ENCODE measurements around the gene STAT1.

Gene STAT1

DNA sequence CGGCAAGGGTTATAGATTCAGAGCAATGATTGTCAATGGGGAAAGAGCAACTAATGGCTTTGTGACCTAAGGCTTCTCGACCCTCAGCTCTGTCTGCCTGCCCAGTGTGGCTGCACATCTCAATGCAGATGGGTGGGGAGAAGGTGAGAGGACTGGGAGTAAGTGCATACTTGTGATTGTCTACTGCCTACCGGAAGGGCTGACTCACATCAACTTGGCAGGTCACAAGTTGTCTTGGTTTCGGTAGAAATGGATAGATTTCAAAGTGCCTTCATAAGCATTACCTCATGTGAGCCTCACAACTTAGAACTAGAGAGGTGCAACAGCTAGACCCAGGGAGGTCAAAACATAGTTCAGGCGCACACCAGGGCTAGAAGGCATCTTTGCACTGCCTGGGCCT is 29.4 kb downstream of the STAT1 start:
- DNase-seq (ENCODE audit: low read depth), result peak; percentile 90
- TF ChIP-seq, protein P1, sequence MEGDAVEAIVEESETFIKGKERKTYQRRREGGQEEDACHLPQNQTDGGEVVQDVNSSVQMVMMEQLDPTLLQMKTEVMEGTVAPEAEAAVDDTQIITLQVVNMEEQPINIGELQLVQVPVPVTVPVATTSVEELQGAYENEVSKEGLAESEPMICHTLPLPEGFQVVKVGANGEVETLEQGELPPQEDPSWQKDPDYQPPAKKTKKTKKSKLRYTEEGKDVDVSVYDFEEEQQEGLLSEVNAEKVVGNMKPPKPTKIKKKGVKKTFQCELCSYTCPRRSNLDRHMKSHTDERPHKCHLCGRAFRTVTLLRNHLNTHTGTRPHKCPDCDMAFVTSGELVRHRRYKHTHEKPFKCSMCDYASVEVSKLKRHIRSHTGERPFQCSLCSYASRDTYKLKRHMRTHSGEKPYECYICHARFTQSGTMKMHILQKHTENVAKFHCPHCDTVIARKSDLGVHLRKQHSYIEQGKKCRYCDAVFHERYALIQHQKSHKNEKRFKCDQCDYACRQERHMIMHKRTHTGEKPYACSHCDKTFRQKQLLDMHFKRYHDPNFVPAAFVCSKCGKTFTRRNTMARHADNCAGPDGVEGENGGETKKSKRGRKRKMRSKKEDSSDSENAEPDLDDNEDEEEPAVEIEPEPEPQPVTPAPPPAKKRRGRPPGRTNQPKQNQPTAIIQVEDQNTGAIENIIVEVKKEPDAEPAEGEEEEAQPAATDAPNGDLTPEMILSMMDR (IDR thresholded peaks at IDR 0.05; ENCODE audit: low read length, missing control alignments), result no peak
- no peak overlapping the region for H3K4me3 ChIP-seq (replicated peaks; ENCODE audit: low read depth, low read length)

DNA sequence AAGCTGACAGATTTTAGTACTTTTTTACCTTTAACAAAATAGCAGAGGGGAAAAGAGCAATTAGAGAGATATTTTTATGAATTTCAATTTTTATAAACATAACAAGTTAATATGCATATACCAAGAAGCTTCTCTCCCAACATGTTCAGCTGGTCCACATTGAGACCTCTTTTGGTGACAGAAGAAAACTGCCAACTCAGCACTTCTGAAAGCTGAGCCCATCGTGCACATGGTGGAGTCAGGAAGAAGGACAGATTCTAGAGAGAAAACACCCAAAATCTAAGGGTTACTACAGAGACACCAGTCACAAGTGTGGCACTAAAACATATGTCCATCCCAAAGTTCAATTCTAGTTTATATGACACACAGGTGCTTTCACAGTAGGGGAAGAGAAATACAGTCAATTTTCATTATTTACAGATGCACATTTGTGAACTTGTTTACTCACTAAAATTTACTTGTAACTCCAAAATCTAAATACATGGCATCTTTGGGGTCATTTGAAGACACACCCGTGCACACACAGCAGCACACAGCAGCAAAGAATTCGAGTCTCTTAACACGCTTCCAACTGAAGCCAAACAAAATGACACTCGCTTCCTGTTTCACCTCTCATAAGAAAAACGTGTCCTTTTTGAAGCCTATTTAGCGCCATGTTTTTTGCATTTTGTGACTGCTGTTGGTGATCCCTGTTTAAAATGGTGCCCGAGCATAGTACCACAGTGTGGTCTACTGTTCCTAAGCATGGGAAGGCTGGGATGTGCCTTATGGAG is 31.5 kb downstream of the STAT1 start:
- DNase-seq (ENCODE audit: low read depth), result no peak
- TF ChIP-seq, protein P1 (IDR thresholded peaks at IDR 0.05; ENCODE audit: low read length, missing control alignments), result no peak
- no peak overlapping the region for H3K4me3 ChIP-seq (replicated peaks; ENCODE audit: low read depth, low read length)

DNA sequence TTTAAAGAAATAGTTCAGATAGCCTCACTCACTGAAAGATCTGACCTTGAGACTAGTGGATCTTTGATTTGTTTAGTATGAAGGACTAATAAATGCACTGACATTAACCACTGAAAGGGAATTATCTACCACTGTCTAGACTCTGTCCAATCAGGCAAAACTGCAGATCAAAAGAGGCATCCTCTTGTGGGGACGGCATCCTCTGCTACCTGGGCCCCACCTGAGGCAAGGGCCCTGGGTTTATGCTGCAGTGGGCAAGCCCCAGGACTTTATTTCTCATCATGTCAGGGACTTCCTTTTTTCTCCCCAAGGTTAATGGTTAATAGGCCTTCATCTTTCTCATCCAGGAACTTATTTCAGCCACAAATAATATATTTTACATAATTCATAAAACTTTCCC is 32.2 kb downstream of the STAT1 start:
- DNase-seq (ENCODE audit: low read depth), result no peak
- no peak overlapping the region for H3K4me3 ChIP-seq (replicated peaks; ENCODE audit: low read depth, low read length)
- TF ChIP-seq, protein P1 (IDR thresholded peaks at IDR 0.05; ENCODE audit: low read length, missing control alignments), result no peak

DNA sequence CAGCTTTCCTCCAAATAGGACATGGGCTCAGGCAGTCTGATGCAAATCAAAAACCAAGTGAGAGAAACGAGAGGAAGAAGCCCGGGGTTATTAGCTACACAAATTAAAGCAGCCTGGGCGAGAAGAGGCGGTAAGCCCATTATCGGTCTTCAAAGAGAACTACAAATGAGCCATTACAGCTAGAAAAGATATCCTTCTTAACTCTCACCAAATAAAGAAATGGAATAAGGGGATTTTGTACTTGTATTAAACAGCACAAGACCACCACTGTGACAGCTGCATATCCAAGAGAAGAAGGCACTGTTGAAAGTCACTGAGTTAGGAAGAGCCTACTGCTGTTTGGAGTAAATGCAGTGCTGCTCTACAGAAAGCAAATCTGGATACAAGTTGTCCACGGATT is 32.6 kb downstream of the STAT1 start:
- TF ChIP-seq, protein P1 (IDR thresholded peaks at IDR 0.05; ENCODE audit: low read length, missing control alignments), result no peak
- H3K4me3 ChIP-seq (replicated peaks; ENCODE audit: low read depth, low read length), result no peak overlapping the region
- DNase-seq (ENCODE audit: low read depth), result no peak

DNA sequence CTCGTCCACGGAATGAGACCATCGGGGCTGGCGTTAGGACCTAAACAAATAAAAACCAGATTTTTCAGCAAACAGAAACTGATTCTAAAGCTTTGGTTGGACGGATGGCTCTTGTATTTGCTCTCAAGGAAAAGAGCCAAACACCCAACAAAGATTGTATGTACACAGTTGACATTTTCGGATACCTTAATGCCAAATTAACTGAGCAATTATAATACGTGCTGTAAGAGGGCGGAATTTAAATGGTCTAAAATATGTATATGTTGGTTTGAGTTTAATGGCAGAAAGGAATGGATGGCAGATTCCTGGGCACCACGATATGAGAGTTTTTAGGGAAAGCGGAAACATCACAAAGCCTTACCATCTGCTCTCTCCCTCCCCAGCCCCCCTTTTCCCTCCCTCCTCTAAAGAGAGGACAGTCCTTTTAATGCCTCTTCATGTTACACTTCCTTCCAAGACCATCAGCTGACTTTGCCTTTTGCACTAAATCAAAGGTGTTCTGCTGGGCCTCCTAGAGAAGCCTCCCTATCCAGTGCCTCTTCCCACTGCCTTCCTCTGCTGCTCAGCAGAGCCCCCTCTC is 33.3 kb downstream of the STAT1 start:
- H3K4me3 ChIP-seq (replicated peaks; ENCODE audit: low read depth, low read length), result no peak overlapping the region
- no peak for DNase-seq (ENCODE audit: low read depth)
- TF ChIP-seq, protein P1 (IDR thresholded peaks at IDR 0.05; ENCODE audit: low read length, missing control alignments), result no peak

DNA sequence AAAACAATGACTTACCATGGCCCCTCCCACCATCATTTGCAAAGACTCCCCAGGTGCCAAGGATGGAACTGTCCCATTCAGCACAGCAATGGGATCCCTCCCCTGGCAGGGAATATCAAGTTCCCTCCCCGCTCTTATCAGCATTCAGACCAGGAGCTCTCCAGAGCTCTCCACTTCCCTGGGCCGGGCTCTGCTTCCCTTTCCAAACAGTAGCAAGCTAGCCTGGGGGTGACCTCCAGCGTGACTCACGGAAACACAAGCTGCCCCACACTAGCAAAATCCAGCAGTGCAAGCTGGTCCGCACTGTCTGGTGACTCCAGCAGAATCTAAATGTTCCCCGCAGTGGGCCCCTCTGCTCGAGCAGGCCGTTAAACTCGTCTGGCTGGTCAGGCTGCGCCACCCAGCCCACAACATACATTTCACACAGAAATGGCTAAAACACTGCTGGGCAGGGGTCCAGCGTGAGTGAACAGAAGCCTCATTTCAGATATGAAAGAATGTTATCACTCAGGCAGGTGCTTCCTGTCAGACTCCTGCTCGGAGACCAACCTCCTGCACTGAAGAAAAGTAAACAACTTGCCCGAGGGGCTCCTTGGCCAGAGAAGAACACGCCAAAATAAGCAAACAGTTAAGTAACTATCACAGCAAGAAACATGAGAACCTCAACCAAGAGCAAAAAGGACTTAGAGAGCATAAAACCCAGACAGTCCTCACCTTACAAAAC is 33.9 kb downstream of the STAT1 start:
- DNase-seq (ENCODE audit: low read depth), result peak; percentile 94
- TF ChIP-seq, protein P1 (IDR thresholded peaks at IDR 0.05; ENCODE audit: low read length, missing control alignments), result no peak

More for the DNA sequence above, 33.9 kb downstream of the STAT1 start:
- peak overlapping the region; percentile 1 for H3K4me3 ChIP-seq (replicated peaks; ENCODE audit: low read depth, low read length)
